K562 (cell line): ENCODE measurements around the gene CTDSP2. TPM values are rescaled to one million over a fixed set of nuclear protein-coding genes. Genes with fewer than 3 reads are reported as not detected.

ENCODE experiments used
- CBX2 ChIP-seq: fragments of 200-600 bp; sonication (generic); IDR thresholded peaks from one replicate; pipeline ENCODE4 v1.6.1; 2012; ENCODE audit warnings: mild to moderate bottlenecking, low read length, inconsistent platforms; ENCODE audit not compliant: insufficient read depth, poor library complexity, severe bottlenecking
- HES1 ChIP-seq: fragments of 450-650 bp; IDR thresholded peaks from 2 replicates; pipeline ENCODE4 v1.6.1; 2016; ENCODE audit warnings: low read depth, mild to moderate bottlenecking, moderate library complexity
- MYBL2 ChIP-seq, 2 experiments: fragments of 450-650 bp in 1 of 2; sonication (generic) in 1 of 2; formaldehyde crosslinking in 1 of 2; IDR thresholded peaks; 2 replicates each; pipeline versions ENCODE4 v1.6.1 to v1.8.1; 2017 to 2022; ENCODE audit warnings: borderline replicate concordance in 1 of 2, inconsistent platforms in 1 of 2, low read depth in 1 of 2, mild to moderate bottlenecking in 1 of 2, missing genetic modification reagents in 1 of 2, moderate library complexity in 1 of 2
- PKNOX1 ChIP-seq: fragments of 450-650 bp; IDR thresholded peaks from 2 replicates; pipeline ENCODE4 v1.6.1; 2016
- POLR2A ChIP-seq: fragments of 450-650 bp; conservative IDR thresholded peaks from 2 replicates; pipeline ENCODE4 v1.6.1; 2016
- PRDM10 ChIP-seq: fragments of 450-650 bp; IDR thresholded peaks from 2 replicates; pipeline ENCODE4 v1.6.1; 2018; ENCODE audit not compliant: partially characterized antibody
- RBM34 ChIP-seq: fragments of 200-400 bp; formaldehyde crosslinking; IDR thresholded peaks from 2 replicates; pipeline ENCODE4 v1.6.1; 2018; ENCODE audit warnings: low read length, borderline replicate concordance; ENCODE audit not compliant: insufficient read depth
- STAT5A ChIP-seq: IDR thresholded peaks from 2 replicates; pipeline ENCODE4 v1.6.1; 2012; ENCODE audit warnings: low read length, inconsistent platforms, borderline replicate concordance
- TGIF2 ChIP-seq: sonication (generic); formaldehyde crosslinking; IDR thresholded peaks from 2 replicates; pipeline ENCODE4 v1.8.1; 2022; ENCODE audit warnings: mild to moderate bottlenecking, missing genetic modification reagents, moderate library complexity
- ZC3H8 ChIP-seq: fragments of 450-650 bp; IDR thresholded peaks from 2 replicates; pipeline ENCODE4 v1.6.1; 2017
- ZNF133 ChIP-seq: fragments of 250-450 bp; sonication (Bioruptor Pico); IDR thresholded peaks from 2 replicates; pipeline ENCODE4 v1.4.0; 2020; ENCODE audit warnings: mild to moderate bottlenecking
- ZNF263 ChIP-seq: sonication (generic); formaldehyde crosslinking; IDR thresholded peaks from 2 replicates; pipeline ENCODE4 v1.8.0; 2022; ENCODE audit warnings: mild to moderate bottlenecking, missing genetic modification reagents, borderline replicate concordance
- ZSCAN29 ChIP-seq: fragments of 450-650 bp; IDR thresholded peaks from 2 replicates; pipeline ENCODE4 v1.6.1; 2017
- polyA plus RNA-seq, 8 experiments: library from polyadenylated mRNA; depleted of rRNA in 4 of 8; stranded (reverse) in 5 of 8; unstranded in 3 of 8; fragments of >200 nt; fragmentation: Nextera tagmentation in 2 of 8; fragmentation: Illumina TruSeq in 1 of 8; extraction: Ambion mirVana in 2 of 8; extraction: Trizol in 1 of 8; gene quantifications; 2 replicates each; pipeline versions ENCODE4 v1.2.1 to v1.2.3, GENCODE V29; 2011 to 2014; ENCODE audit warnings: inconsistent platforms in 1 of 8, missing spikeins in 1 of 8
- total RNA-seq, 7 experiments: library from RNA; depleted of rRNA in 6 of 7; stranded (reverse); fragments of >200 nt in 6 of 7; fragmentation: Illumina TruSeq in 2 of 7; extraction: Trizol in 2 of 7; gene quantifications; 2 replicates each; pipeline versions ENCODE4 v1.2.1 to v1.2.3, GENCODE V29; 2011 to 2021; ENCODE audit warnings: low replicate concordance in 1 of 7

CTDSP2 gene
- total and polyA plus RNA-seq, 9 of the 15 experiments (the other 6 are each of a cell fraction or from before 2014, with no cell fraction given), result 20.4 to 108 (median 47.7) TPM

GRCh38 chr12:57797933-57798332 is 48.6 kb downstream of the CTDSP2 start (continued):
- TF ChIP-seq PRDM10, result no peak
- TF ChIP-seq ZNF263 (CRISPR knock-in tag), result no peak
- TF ChIP-seq ZNF133, result no peak
- TF ChIP-seq ZSCAN29, result no peak
- TF ChIP-seq RBM34, result no peak
- TF ChIP-seq POLR2A, result 0 out of 2 replicates have a peak, but pooled peaks have one; percentile 24
- no peak for TF ChIP-seq CBX2
- no peak for TF ChIP-seq STAT5A
- TF ChIP-seq ZC3H8, result no peak
- TF ChIP-seq MYBL2 (IDR thresholded peaks at IDR 0.05; ENCODE audit: low read depth), result no peak
- no peak for TF ChIP-seq MYBL2 (CRISPR knock-in tag; IDR thresholded peaks at IDR 0.05; ENCODE audit: borderline replicate concordance)
- no peak for TF ChIP-seq PKNOX1
- no peak for TF ChIP-seq HES1
- no peak for TF ChIP-seq TGIF2 (CRISPR knock-in tag)
